Stimulated activated CD8-positive, alpha-beta memory T cell treated with anti-CD3 and anti-CD28 coated beads, Interleukin-15, amount 100 ng/mL, for 48 hours (primary cell): ENCODE data around the gene TGFBI.

Source experiments
- DNase-seq, 2 donors: peaks; one replicate each; pipeline ENCODE4 v3.0.0-alpha.2; 2020; ENCODE audit warnings: low read depth in 2 of 2

Gene TGFBI

GRCh38 chr5:136025900-136026299 lies 2.9 kb upstream of the TGFBI start:
- DNase-seq: no peak

GRCh38 chr5:136026636-136027035 lies 2.2 kb upstream of the TGFBI start:
- no peak for DNase-seq

GRCh38 chr5:136027311-136027710 lies 1.5 kb upstream of the TGFBI start:
- no peak for DNase-seq

- DNase-seq: no peak
These were observed 698 bp upstream of the TGFBI start for GRCh38 chr5:136028090-136028489.

- DNase-seq: no peak
These were observed 1.5 kb downstream of the TGFBI start for GRCh38 chr5:136030252-136030651.

- DNase-seq: no peak
These were observed 2.3 kb downstream of the TGFBI start for GRCh38 chr5:136030956-136031611.

GRCh38 chr5:136031711-136032110 lies 2.9 kb downstream of the TGFBI start:
- no peak for DNase-seq

- no peak for DNase-seq
These were observed 3.8 kb downstream of the TGFBI start for GRCh38 chr5:136032564-136032963.

GRCh38 chr5:136033234-136033633 lies 4.4 kb downstream of the TGFBI start:
- DNase-seq: no peak

GRCh38 chr5:136033848-136034247 lies 5.1 kb downstream of the TGFBI start:
- no peak for DNase-seq

- no peak for DNase-seq
These were observed 5.7 kb downstream of the TGFBI start for GRCh38 chr5:136034492-136034891.

GRCh38 chr5:136034984-136035383 lies 6.2 kb downstream of the TGFBI start:
- no peak for DNase-seq

- DNase-seq: no peak
These were observed 7.0 kb downstream of the TGFBI start for GRCh38 chr5:136035837-136036236.

GRCh38 chr5:136036293-136036911 lies 7.6 kb downstream of the TGFBI start:
- no peak for DNase-seq

GRCh38 chr5:136037001-136037705 lies 8.4 kb downstream of the TGFBI start:
- peak; percentile 18 to 51 for DNase-seq

- no peak for DNase-seq
These were observed 9.8 kb downstream of the TGFBI start for GRCh38 chr5:136038635-136039034.

- no peak for DNase-seq
These were observed 10.4 kb downstream of the TGFBI start for GRCh38 chr5:136039202-136039601.

GRCh38 chr5:136040746-136041415 lies 12.1 kb downstream of the TGFBI start:
- DNase-seq: no peak

GRCh38 chr5:136042156-136042555 lies 13.4 kb downstream of the TGFBI start:
- DNase-seq: no peak

- no peak for DNase-seq
These were observed 13.9 kb downstream of the TGFBI start for GRCh38 chr5:136042665-136043121.

GRCh38 chr5:136043551-136043950 lies 14.8 kb downstream of the TGFBI start:
- no peak for DNase-seq

GRCh38 chr5:136043968-136044610 lies 15.3 kb downstream of the TGFBI start:
- DNase-seq: no peak
